ENCODE data around the gene TMCO4.

GRCh38 chr1:19800076-19800804, 524 bp upstream of the TMCO4 start:
- TF ChIP-seq CTCF (conservative IDR thresholded peaks at IDR 0.05; ENCODE audit: low read length) (no peak), EZH2phosphoT487 (IDR thresholded peaks at IDR 0.05; ENCODE audit: borderline replicate concordance) (no peak)
